ENCODE results near the gene KCND3.
A peak's percentile ranks its signal among the peaks of the same experiment; 100 is the strongest.

Gene KCND3

GRCh38 chr1:111862599-111862998 is 126.9 kb downstream of the KCND3 start:
- H2BK120ac ChIP-seq (ENCODE audit: low read depth, low read length): no peak overlapping the region
- no peak overlapping the region for H3K4me2 ChIP-seq (ENCODE audit: insufficient read depth, low read length, poor library complexity, severe bottlenecking)

DNA sequence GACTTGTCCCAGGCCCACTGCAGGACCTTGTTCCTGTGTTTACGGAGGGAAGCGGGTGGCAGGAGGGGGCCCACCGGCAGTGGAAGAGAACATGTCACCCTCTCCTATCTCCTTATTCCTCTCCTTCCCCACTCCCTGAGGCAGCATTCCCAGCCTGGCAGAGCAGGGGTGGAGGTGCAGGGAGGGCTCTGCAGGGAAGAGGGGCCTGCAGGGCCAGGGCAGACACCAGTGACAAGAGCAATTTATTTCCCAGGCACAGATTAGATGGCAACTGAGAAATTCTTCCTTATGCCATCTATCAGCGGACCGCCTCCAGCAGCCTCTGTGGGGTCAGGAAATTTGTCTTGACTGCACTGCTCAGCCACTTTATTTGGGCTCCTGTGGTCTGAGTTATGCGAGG is 127.9 kb downstream of the KCND3 start:
- H3K23ac ChIP-seq (ENCODE audit: low read depth, low read length, poor library complexity): no peak overlapping the region
- no peak overlapping the region for H2BK12ac ChIP-seq (ENCODE audit: low read length)
- no peaks in the 10 kb centered on the region for H3K9me3 ChIP-seq (replicated peaks in 1 of 2; ENCODE audit: control insufficient read depth in 2 of 2, insufficient read depth in 1 of 2, low read depth in 1 of 2, low read length in 2 of 2)
- peaks cover 3% of the 10 kb centered on the region in 2 donors for H3K4me1 ChIP-seq (ENCODE audit: control insufficient read depth in 2 of 2, insufficient read depth in 1 of 2, low read depth in 1 of 2, low read length in 2 of 2)
- H3K27ac ChIP-seq (replicated peaks; ENCODE audit: low read length): no peak overlapping the region
- H3K9ac ChIP-seq (ENCODE audit: low read depth, low read length, poor library complexity): no peak overlapping the region
- no peak overlapping the region for H2AK5ac ChIP-seq (ENCODE audit: low read depth, low read length)
- H2BK5ac ChIP-seq (ENCODE audit: low read length): no peak overlapping the region
- no peaks in the 10 kb centered on the region for H3K36me3 ChIP-seq (replicated peaks in 1 of 2; ENCODE audit: control insufficient read depth in 2 of 2, insufficient read depth in 2 of 2, low read length in 2 of 2)
- WGBS, 2 donors (ENCODE audit: extremely low coverage in 2 of 2, insufficient read length in 2 of 2, insufficient replicate concordance in 1 of 2): no CpG with 5 or more reads among the region's 6 CpGs
- no peak overlapping the region for H3K4me2 ChIP-seq (ENCODE audit: insufficient read depth, low read length, poor library complexity, severe bottlenecking)
- no peak overlapping the region for H3K18ac ChIP-seq (ENCODE audit: low read length)
- no peak overlapping the region for H3K14ac ChIP-seq (ENCODE audit: low read length)
- no peak overlapping the region for H2BK15ac ChIP-seq (ENCODE audit: low read length)
- H3K27me3 ChIP-seq (ENCODE audit: control insufficient read depth in 3 of 3, insufficient read depth in 3 of 3, low read depth in 1 of 3, low read length in 3 of 3): no peaks in the 10 kb centered on the region
- no peak overlapping the region for H3K4me3 ChIP-seq (ENCODE audit: low read length in 2 of 2)
- H3K4ac ChIP-seq (ENCODE audit: low read length): no peak overlapping the region
- no peak overlapping the region for H4K91ac ChIP-seq (ENCODE audit: low read depth, low read length, poor library complexity)
- no peak for DNase-seq (ENCODE audit: low spot score)
- no peaks in the 10 kb centered on the region for H3K79me1 ChIP-seq (ENCODE audit: low read depth, low read length)
- no peak overlapping the region for H4K8ac ChIP-seq (ENCODE audit: low read depth, low read length)
- no peak overlapping the region for H2BK120ac ChIP-seq (ENCODE audit: low read depth, low read length)
- H2AFZ ChIP-seq (ENCODE audit: low read length): no peak overlapping the region

More at GRCh38 chr1:111862599-111862998, 126.9 kb downstream of the KCND3 start:
- H4K91ac ChIP-seq (ENCODE audit: low read depth, low read length, poor library complexity): no peak overlapping the region
- H3K4ac ChIP-seq (ENCODE audit: low read length): no peak overlapping the region
- H2BK5ac ChIP-seq (ENCODE audit: low read length): no peak overlapping the region
- no peak overlapping the region for H3K18ac ChIP-seq (ENCODE audit: low read length)
- no peak overlapping the region for H2BK15ac ChIP-seq (ENCODE audit: low read length)
- no peak overlapping the region for H2AK5ac ChIP-seq (ENCODE audit: low read depth, low read length)
- H3K23ac ChIP-seq (ENCODE audit: low read depth, low read length, poor library complexity): no peak overlapping the region
- no peaks in the 10 kb centered on the region for H3K9me3 ChIP-seq (replicated peaks in 1 of 2; ENCODE audit: control insufficient read depth in 2 of 2, insufficient read depth in 1 of 2, low read depth in 1 of 2, low read length in 2 of 2)
- no peaks in the 10 kb centered on the region for H3K79me1 ChIP-seq (ENCODE audit: low read depth, low read length)
- H3K4me1 ChIP-seq (ENCODE audit: control insufficient read depth in 2 of 2, insufficient read depth in 1 of 2, low read depth in 1 of 2, low read length in 2 of 2): no peaks in the 10 kb centered on the region
- no peak overlapping the region for H3K14ac ChIP-seq (ENCODE audit: low read length)
- H3K27me3 ChIP-seq (ENCODE audit: control insufficient read depth in 3 of 3, insufficient read depth in 3 of 3, low read depth in 1 of 3, low read length in 3 of 3): no peaks in the 10 kb centered on the region
- no peak overlapping the region for H3K27ac ChIP-seq (replicated peaks; ENCODE audit: low read length)
- no peak overlapping the region for H4K8ac ChIP-seq (ENCODE audit: low read depth, low read length)
- no peak overlapping the region for H3K9ac ChIP-seq (ENCODE audit: low read depth, low read length, poor library complexity)
- H2BK12ac ChIP-seq (ENCODE audit: low read length): no peak overlapping the region
- WGBS, 2 donors (ENCODE audit: extremely low coverage in 2 of 2, insufficient read length in 2 of 2, insufficient replicate concordance in 1 of 2): no CpG with 5 or more reads among the region's 3 CpGs
- H3K36me3 ChIP-seq (replicated peaks in 1 of 2; ENCODE audit: control insufficient read depth in 2 of 2, insufficient read depth in 2 of 2, low read length in 2 of 2): no peaks in the 10 kb centered on the region
- H3K4me3 ChIP-seq (ENCODE audit: low read length in 2 of 2): no peak overlapping the region
- H2AFZ ChIP-seq (ENCODE audit: low read length): no peak overlapping the region
- no peak for DNase-seq (ENCODE audit: low spot score)

DNA sequence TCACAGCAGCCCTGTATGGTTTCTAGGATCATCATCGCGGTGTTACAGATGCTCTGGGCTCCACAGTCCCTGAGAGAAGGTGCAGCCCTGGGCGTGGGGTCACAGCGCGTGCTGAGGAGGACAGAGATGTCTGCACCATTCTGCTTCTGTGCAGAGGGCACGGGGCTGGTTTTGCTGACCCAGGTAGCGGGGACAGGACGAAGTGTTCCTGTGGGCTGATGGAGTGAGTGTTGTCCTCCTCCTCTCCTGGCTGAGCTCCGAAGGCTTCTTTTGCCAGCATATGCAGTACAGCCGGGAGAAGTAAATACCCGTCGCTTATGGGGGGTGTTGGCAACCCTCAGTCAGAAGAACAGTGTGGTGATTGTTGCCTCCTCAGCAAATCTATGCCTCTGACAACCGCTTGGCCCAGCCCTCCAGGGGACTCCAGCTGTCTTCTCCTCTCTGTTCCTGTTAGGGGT is 132.2 kb downstream of the KCND3 start:
- Histone ChIP-seq H3K4ac (ENCODE audit: low read length) (no peak overlapping the region), H3K14ac (ENCODE audit: low read length) (no peak overlapping the region), H3K4me2 (ENCODE audit: insufficient read depth, low read length, poor library complexity, severe bottlenecking) (no peak overlapping the region)

GRCh38 chr1:111856411-111857185 is 132.9 kb downstream of the KCND3 start:
- H3K9me3 ChIP-seq (replicated peaks in 1 of 2; ENCODE audit: control insufficient read depth in 2 of 2, insufficient read depth in 1 of 2, low read depth in 1 of 2, low read length in 2 of 2): no peaks in the 10 kb centered on the region
- WGBS, 2 donors (ENCODE audit: extremely low coverage in 2 of 2, insufficient read length in 2 of 2, insufficient replicate concordance in 1 of 2): no CpG with 5 or more reads among the region's 13 CpGs
- no peak overlapping the region for H2AK5ac ChIP-seq (ENCODE audit: low read depth, low read length)
- peaks cover 4 to 8% of the 10 kb centered on the region in 2 donors for H3K4me1 ChIP-seq (ENCODE audit: control insufficient read depth in 2 of 2, insufficient read depth in 1 of 2, low read depth in 1 of 2, low read length in 2 of 2)
- H3K4me3 ChIP-seq (ENCODE audit: low read length in 2 of 2): no peak overlapping the region
- no peak overlapping the region for H3K4me2 ChIP-seq (ENCODE audit: insufficient read depth, low read length, poor library complexity, severe bottlenecking)
- H2BK120ac ChIP-seq (ENCODE audit: low read depth, low read length): no peak overlapping the region
- no peak overlapping the region for H2BK5ac ChIP-seq (ENCODE audit: low read length)
- no peak overlapping the region for H4K91ac ChIP-seq (ENCODE audit: low read depth, low read length, poor library complexity)
- peaks cover 0 to 6% (median 0%) of the 10 kb centered on the region in 3 experiments for H3K27me3 ChIP-seq (ENCODE audit: control insufficient read depth in 3 of 3, insufficient read depth in 3 of 3, low read depth in 1 of 3, low read length in 3 of 3)
- no peak overlapping the region for H2BK12ac ChIP-seq (ENCODE audit: low read length)
- peak overlapping the region; percentile 73 for H3K9ac ChIP-seq (ENCODE audit: low read depth, low read length, poor library complexity)
- no peak overlapping the region for H3K18ac ChIP-seq (ENCODE audit: low read length)
- peak overlapping the region; percentile 18 for H3K23ac ChIP-seq (ENCODE audit: low read depth, low read length, poor library complexity)
- no peak for DNase-seq (ENCODE audit: low spot score)
- no peak overlapping the region for H3K27ac ChIP-seq (replicated peaks; ENCODE audit: low read length)
- no peaks in the 10 kb centered on the region for H3K36me3 ChIP-seq (replicated peaks in 1 of 2; ENCODE audit: control insufficient read depth in 2 of 2, insufficient read depth in 2 of 2, low read length in 2 of 2)
- H3K14ac ChIP-seq (ENCODE audit: low read length): no peak overlapping the region
- H2BK15ac ChIP-seq (ENCODE audit: low read length): no peak overlapping the region
- H3K79me1 ChIP-seq (ENCODE audit: low read depth, low read length): no peaks in the 10 kb centered on the region
- no peak overlapping the region for H3K4ac ChIP-seq (ENCODE audit: low read length)
- H4K8ac ChIP-seq (ENCODE audit: low read depth, low read length): no peak overlapping the region
- H2AFZ ChIP-seq (ENCODE audit: low read length): no peak overlapping the region

More for the DNA sequence above, 132.2 kb downstream of the KCND3 start:
- WGBS, 2 donors (ENCODE audit: extremely low coverage in 2 of 2, insufficient read length in 2 of 2, insufficient replicate concordance in 1 of 2): no CpG with 5 or more reads among the region's 13 CpGs
- no peak overlapping the region for H2BK15ac ChIP-seq (ENCODE audit: low read length)
- no peak overlapping the region for H2AFZ ChIP-seq (ENCODE audit: low read length)
- H2BK120ac ChIP-seq (ENCODE audit: low read depth, low read length): no peak overlapping the region
- H2BK5ac ChIP-seq (ENCODE audit: low read length): no peak overlapping the region
- peaks cover 0 to 6% (median 0%) of the 10 kb centered on the region in 3 experiments for H3K27me3 ChIP-seq (ENCODE audit: control insufficient read depth in 3 of 3, insufficient read depth in 3 of 3, low read depth in 1 of 3, low read length in 3 of 3)
- H4K8ac ChIP-seq (ENCODE audit: low read depth, low read length): no peak overlapping the region
- peaks cover 4% of the 10 kb centered on the region in 2 donors for H3K4me1 ChIP-seq (ENCODE audit: control insufficient read depth in 2 of 2, insufficient read depth in 1 of 2, low read depth in 1 of 2, low read length in 2 of 2)
- no peak overlapping the region for H4K91ac ChIP-seq (ENCODE audit: low read depth, low read length, poor library complexity)
- H3K36me3 ChIP-seq (replicated peaks in 1 of 2; ENCODE audit: control insufficient read depth in 2 of 2, insufficient read depth in 2 of 2, low read length in 2 of 2): no peaks in the 10 kb centered on the region
- no peak overlapping the region for H3K9ac ChIP-seq (ENCODE audit: low read depth, low read length, poor library complexity)
- H2BK12ac ChIP-seq (ENCODE audit: low read length): no peak overlapping the region
- no peak for DNase-seq (ENCODE audit: low spot score)
- H2AK5ac ChIP-seq (ENCODE audit: low read depth, low read length): no peak overlapping the region
- H3K79me1 ChIP-seq (ENCODE audit: low read depth, low read length): no peaks in the 10 kb centered on the region
- no peak overlapping the region for H3K23ac ChIP-seq (ENCODE audit: low read depth, low read length, poor library complexity)
- no peak overlapping the region for H3K27ac ChIP-seq (replicated peaks; ENCODE audit: low read length)
- H3K4me3 ChIP-seq (ENCODE audit: low read length in 2 of 2): no peak overlapping the region
- H3K18ac ChIP-seq (ENCODE audit: low read length): no peak overlapping the region
- H3K9me3 ChIP-seq (replicated peaks in 1 of 2; ENCODE audit: control insufficient read depth in 2 of 2, insufficient read depth in 1 of 2, low read depth in 1 of 2, low read length in 2 of 2): no peaks in the 10 kb centered on the region

Data from neuronal stem cell (in vitro differentiated cells).